SK-N-SH (cell line): ENCODE measurements around the gene SMAD2. TPM values are rescaled to one million over a fixed set of nuclear protein-coding genes. Genes with fewer than 3 reads are reported as not detected.

Source experiments
- CTCF ChIA-PET: fragments of 300-600, 350-600 bp; formaldehyde crosslinking; extraction: SDS; loops from one replicate; lab custom pipeline; 2021; lab: Yijun Ruan, JAX
- POLR2A ChIA-PET: fragments of 350-600 bp; sonication (Branson Sonifier 250); formaldehyde crosslinking; extraction: SDS; loops from one replicate; lab custom pipeline; 2020; ENCODE audit warnings: antibody characterized with exemption, inconsistent platforms; lab: Yijun Ruan, JAX
- DNase-seq: peaks from one replicate; pipeline ENCODE4 v3.0.0; 2012
- H2AFZ ChIP-seq: fragments of 200-600 bp; sonication (generic); 2 replicates; pipeline ENCODE4 v1.8.1; 2016; ENCODE audit warnings: antibody characterized with exemption, mild to moderate bottlenecking, low read depth
- H3F3A ChIP-seq: fragments of 200-600 bp; sonication (generic); replicated peaks from 2 replicates; pipeline ENCODE3; 2016; ENCODE audit warnings: antibody characterized with exemption, mild to moderate bottlenecking; ENCODE audit not compliant: insufficient read depth
- H3K27ac ChIP-seq, 2 experiments: fragments of 200-500 bp in 1 of 2; fragments of 200-600 bp in 1 of 2; sonication (Bioruptor generic) in 1 of 2; sonication (generic), shearing (Covaris generic) in 1 of 2; 2 replicates each; pipeline versions ENCODE4 v1.5.1 to v1.6.1; 2014 to 2016; ENCODE audit warnings: low read depth in 2 of 2, inconsistent platforms in 1 of 2, low read length in 1 of 2, mild to moderate bottlenecking in 1 of 2, mixed read lengths in 1 of 2
- H3K27me3 ChIP-seq: fragments of 200-600 bp; sonication (generic), shearing (Covaris generic); 2 replicates; pipeline ENCODE4 v1.6.1; 2016; ENCODE audit warnings: mixed run types; ENCODE audit not compliant: insufficient read depth
- H3K36me3 ChIP-seq, 2 experiments: fragments of 200-500 bp in 1 of 2; fragments of 200-600 bp in 1 of 2; sonication (Bioruptor generic) in 1 of 2; sonication (generic) in 1 of 2; replicated peaks in 1 of 2; 2 replicates each; pipeline versions ENCODE3 to v1.5.1; 2014 to 2016; ENCODE audit warnings: low read length in 1 of 2, mild to moderate bottlenecking in 1 of 2; ENCODE audit not compliant: insufficient read depth in 2 of 2, control insufficient read depth in 1 of 2
- H3K4me1 ChIP-seq, 2 experiments: fragments of 200-500 bp in 1 of 2; fragments of 200-600 bp in 1 of 2; sonication (Bioruptor generic) in 1 of 2; sonication (generic), shearing (Covaris generic) in 1 of 2; 2 replicates each; pipeline versions ENCODE4 v1.5.1 to v1.6.1; 2014 to 2016; ENCODE audit warnings: low read depth in 1 of 2, low read length in 1 of 2, mixed run types in 1 of 2; ENCODE audit not compliant: insufficient read depth in 2 of 2, control insufficient read depth in 1 of 2
- H3K4me2 ChIP-seq: fragments of 200-600 bp; sonication (generic), shearing (Covaris generic); 2 replicates; pipeline ENCODE4 v1.6.1; 2017; ENCODE audit warnings: mixed run types
- H3K4me3 ChIP-seq, 2 experiments: fragments of 200-500 bp in 1 of 2; fragments of 200-600 bp in 1 of 2; sonication (Bioruptor generic) in 1 of 2; sonication (generic), shearing (Covaris generic) in 1 of 2; 2 replicates each; pipeline versions ENCODE4 v1.5.1 to v1.8.1; 2014 to 2016; ENCODE audit warnings: low read depth in 2 of 2, inconsistent platforms in 1 of 2, low read length in 1 of 2, mild to moderate bottlenecking in 1 of 2, mixed read lengths in 1 of 2, moderate library complexity in 1 of 2
- H3K79me2 ChIP-seq: fragments of 200-600 bp; sonication (generic); 2 replicates; pipeline ENCODE4 v1.8.1; 2017; ENCODE audit warnings: mild to moderate bottlenecking; ENCODE audit not compliant: insufficient read depth
- H3K9ac ChIP-seq: fragments of 200-600 bp; sonication (generic); 2 replicates; pipeline ENCODE4 v1.6.1; 2017; ENCODE audit warnings: mixed run types
- H3K9me2 ChIP-seq: fragments of 200-600 bp; sonication (generic); 2 replicates; pipeline ENCODE4 v1.6.1; 2017; ENCODE audit warnings: mixed run types
- H3K9me3 ChIP-seq: fragments of 200-600 bp; sonication (generic); 2 replicates; pipeline ENCODE4 v1.6.1; 2017; ENCODE audit warnings: mixed run types, mild to moderate bottlenecking, moderate library complexity
- H4K20me1 ChIP-seq: fragments of 200-600 bp; sonication (generic); 2 replicates; pipeline ENCODE4 v1.6.1; 2017; ENCODE audit warnings: mild to moderate bottlenecking, mixed run types; ENCODE audit not compliant: insufficient read depth
- CHD2 ChIP-seq: fragments of 150-350 bp; IDR thresholded peaks from 2 replicates; pipeline ENCODE4 v1.6.1; 2018; ENCODE audit warnings: low read length; ENCODE audit not compliant: partially characterized antibody
- CTCF ChIP-seq: fragments of 200-600 bp; sonication (generic); IDR thresholded peaks from 2 replicates; pipeline ENCODE4 v1.6.1; 2017; ENCODE audit warnings: antibody characterized with exemption, mild to moderate bottlenecking, moderate library complexity
- EZH2phosphoT487 ChIP-seq: fragments of 200-600 bp; sonication (generic); IDR thresholded peaks from 2 replicates; pipeline ENCODE4 v1.6.1; 2017; ENCODE audit warnings: low read depth, mixed run types, mild to moderate bottlenecking, antibody characterized with exemption, moderate library complexity, borderline replicate concordance
- FOXJ3 ChIP-seq: sonication (generic); formaldehyde crosslinking; IDR thresholded peaks from 2 replicates; pipeline ENCODE4 v1.5.1; 2020; ENCODE audit warnings: mild to moderate bottlenecking, missing genetic modification reagents
- FOXM1 ChIP-seq: IDR thresholded peaks from 2 replicates; pipeline ENCODE4 v1.4.0; 2012; ENCODE audit warnings: low read depth, mild to moderate bottlenecking
- GABPA ChIP-seq: IDR thresholded peaks from 2 replicates; pipeline ENCODE4 v1.4.0; 2012; ENCODE audit warnings: low read depth, mild to moderate bottlenecking
- IRF3 ChIP-seq: fragments of 150-350 bp; IDR thresholded peaks from 2 replicates; pipeline ENCODE4 v1.6.1; 2016; ENCODE audit warnings: mild to moderate bottlenecking, low read depth, low read length
- JUND ChIP-seq: IDR thresholded peaks from 2 replicates; pipeline ENCODE4 v1.4.0; 2012
- MEF2A ChIP-seq: IDR thresholded peaks from 2 replicates; pipeline ENCODE4 v1.4.0; 2012; ENCODE audit warnings: low read depth, borderline replicate concordance
- MXI1 ChIP-seq: IDR thresholded peaks from 2 replicates; pipeline ENCODE4 v1.6.1; 2012; ENCODE audit warnings: mild to moderate bottlenecking, low read depth, low read length, improper control_type of control experiment
- NRF1 ChIP-seq: IDR thresholded peaks from 2 replicates; pipeline ENCODE4 v1.6.1; 2012; ENCODE audit warnings: low read depth, mild to moderate bottlenecking, low read length
- POLR2AphosphoS5 ChIP-seq: IDR thresholded peaks from 2 replicates; pipeline ENCODE4 v1.6.1; 2012; ENCODE audit warnings: low read depth, low read length
- RCOR1 ChIP-seq: fragments of 150-350 bp; IDR thresholded peaks from 2 replicates; pipeline ENCODE4 v1.6.1; 2017; ENCODE audit warnings: antibody characterized with exemption, low read length
- REST ChIP-seq: IDR thresholded peaks from 2 replicates; pipeline ENCODE4 v1.6.1; 2012; ENCODE audit warnings: mild to moderate bottlenecking, low read depth, low read length, moderate library complexity
- RFX5 ChIP-seq: IDR thresholded peaks from 2 replicates; pipeline ENCODE4 v1.6.1; 2012; ENCODE audit warnings: mild to moderate bottlenecking, improper control_type of control experiment, low read length
- SMC3 ChIP-seq: IDR thresholded peaks from 2 replicates; pipeline ENCODE4 v1.6.1; 2012; ENCODE audit warnings: low read depth, low read length, improper control_type of control experiment
- TAF1 ChIP-seq: IDR thresholded peaks from 2 replicates; pipeline ENCODE4 v1.6.1; 2012; ENCODE audit warnings: low read depth, mild to moderate bottlenecking, low read length, moderate library complexity, borderline replicate concordance
- TCF12 ChIP-seq: IDR thresholded peaks from 2 replicates; pipeline ENCODE4 v1.4.0; 2012
- TEAD4 ChIP-seq: IDR thresholded peaks from 2 replicates; pipeline ENCODE4 v1.4.0; 2012; ENCODE audit warnings: mild to moderate bottlenecking, borderline replicate concordance; ENCODE audit not compliant: insufficient read depth
- USF1 ChIP-seq: IDR thresholded peaks from 2 replicates; pipeline ENCODE4 v1.4.0; 2012; ENCODE audit warnings: low read depth, borderline replicate concordance
- WGBS: methylation state at CpG from one replicate; pipeline ENCODE4 v1.1.6; 2017; ENCODE audit warnings: low lambda C conversion rate; 5-methylcytosine and 5-hydroxymethylcytosine counted together
- polyA plus RNA-seq, 3 experiments: library from polyadenylated mRNA; depleted of rRNA; stranded (reverse); fragments of >200 nt; gene quantifications; 2 replicates each; pipeline ENCODE4 v1.2.3, GENCODE V29; 2012

SMAD2 gene
- polyA plus RNA-seq, 1 of the 3 experiments (the other 2 are of a cell fraction) = 36.3 TPM

- H3F3A ChIP-seq = no peaks in the 10 kb centered on the region
- H3K4me1 ChIP-seq = no peaks in the 10 kb centered on the region
- DNase-seq = no peak
- 100% methylated on average over 1 of the region's 1 CpG for WGBS
- H3K9me2 ChIP-seq = no peaks in the 10 kb centered on the region
- no peaks in the 10 kb centered on the region for H3K9me3 ChIP-seq
- H3K9ac ChIP-seq = no peak overlapping the region
- H3K36me3 ChIP-seq = peaks cover 73% of the 10 kb centered on the region in 2 experiments
- H3K79me2 ChIP-seq = no peaks in the 10 kb centered on the region
- H3K4me2 ChIP-seq = no peak overlapping the region
- H3K27ac ChIP-seq = no peak overlapping the region
- no peak overlapping the region for H2AFZ ChIP-seq
- no peaks in the 10 kb centered on the region for H4K20me1 ChIP-seq
- H3K27me3 ChIP-seq = no peaks in the 10 kb centered on the region
- TF ChIP-seq FOXJ3 (no peak), CHD2 (no peak), TAF1 (no peak), TCF12 (no peak), EZH2phosphoT487 (no peak), POLR2AphosphoS5 (no peak), JUND (no peak), SMC3 (no peak), MXI1 (no peak), IRF3 (no peak), GABPA (no peak), MEF2A (no peak), NRF1 (no peak), REST (no peak), FOXM1 (no peak)
- TF ChIP-seq, all 33 proteins: peak for 0
- H3K4me3 ChIP-seq = no peak overlapping the region
- ChIA-PET CTCF (no interaction called here), POLR2A (no interaction called here)
Observed at GRCh38 chr18:47842836-47843235, 87.6 kb downstream of the SMAD2 start.

GRCh38 chr18:47838396-47838795 lies 92.1 kb downstream of the SMAD2 start:
- no peak overlapping the region for H3K9ac ChIP-seq
- DNase-seq = no peak
- no peak overlapping the region for H3K27ac ChIP-seq
- WGBS = 88% methylated on average over 4 of the region's 4 CpGs
- H3K4me3 ChIP-seq = no peak overlapping the region
- no peaks in the 10 kb centered on the region for H3K79me2 ChIP-seq
- peaks cover 47 to 74% of the 10 kb centered on the region in 2 experiments for H3K36me3 ChIP-seq
- no peaks in the 10 kb centered on the region for H3K9me3 ChIP-seq
- no peak overlapping the region for H3K4me2 ChIP-seq
- no peaks in the 10 kb centered on the region for H3K4me1 ChIP-seq
- POLR2A ChIA-PET = no interaction called here
- H3K27me3 ChIP-seq = no peaks in the 10 kb centered on the region
- CTCF ChIA-PET = no interaction called here
- no peak overlapping the region for H2AFZ ChIP-seq
- H3F3A ChIP-seq = no peaks in the 10 kb centered on the region
- no peaks in the 10 kb centered on the region for H4K20me1 ChIP-seq
- no peaks in the 10 kb centered on the region for H3K9me2 ChIP-seq
- TF ChIP-seq CHD2 (no peak), FOXJ3 (no peak), MEF2A (no peak), RFX5 (no peak), TEAD4 (no peak), IRF3 (no peak), CTCF (no peak), GABPA (no peak), RCOR1 (no peak), USF1 (no peak)
